K562 (cell line): ENCODE data around the gene PIRT. TPM values are rescaled to one million over a fixed set of nuclear protein-coding genes. Genes with fewer than 3 reads are reported as not detected.

Experiments used
- DDX20 ChIP-seq: fragments of 450-650 bp; IDR thresholded peaks from 2 replicates; pipeline ENCODE4 v1.6.1; 2016; ENCODE audit warnings: missing genetic modification characterization, low read depth, mild to moderate bottlenecking, missing compliant biosample characterization, moderate library complexity
- HINFP ChIP-seq: fragments of 450-650 bp; conservative IDR thresholded peaks from 2 replicates; pipeline ENCODE4 v1.6.1; 2016; ENCODE audit warnings: missing genetic modification characterization, low read depth, mild to moderate bottlenecking, control low read depth, missing compliant biosample characterization
- SLC30A9 ChIP-seq: fragments of 250-450 bp; sonication (Bioruptor Pico); IDR thresholded peaks from 2 replicates; pipeline ENCODE4 v1.8.0; 2022; ENCODE audit warnings: mild to moderate bottlenecking, moderate library complexity
- ZFP1 ChIP-seq: fragments of 450-650 bp; formaldehyde crosslinking; IDR thresholded peaks from 2 replicates; pipeline ENCODE4 v1.4.0; 2020; ENCODE audit warnings: mild to moderate bottlenecking, mixed read lengths
- ZNF561 ChIP-seq: fragments of 450-650 bp; formaldehyde crosslinking; conservative IDR thresholded peaks from 2 replicates; pipeline ENCODE4 v1.4.0; 2020; ENCODE audit warnings: mild to moderate bottlenecking, moderate library complexity
- polyA plus RNA-seq, 8 experiments: library from polyadenylated mRNA; depleted of rRNA in 4 of 8; stranded (reverse) in 5 of 8; unstranded in 3 of 8; fragments of >200 nt; fragmentation: Nextera tagmentation in 2 of 8; fragmentation: Illumina TruSeq in 1 of 8; extraction: Ambion mirVana in 2 of 8; extraction: Trizol in 1 of 8; gene quantifications; 2 replicates each; pipeline versions ENCODE4 v1.2.1 to v1.2.3, GENCODE V29; 2011 to 2014; ENCODE audit warnings: inconsistent platforms in 1 of 8, missing spikeins in 1 of 8
- total RNA-seq, 7 experiments: library from RNA; depleted of rRNA in 6 of 7; stranded (reverse); fragments of >200 nt in 6 of 7; fragmentation: Illumina TruSeq in 2 of 7; extraction: Trizol in 2 of 7; gene quantifications; 2 replicates each; pipeline versions ENCODE4 v1.2.1 to v1.2.3, GENCODE V29; 2011 to 2021; ENCODE audit warnings: low replicate concordance in 1 of 7
- TF ChIP-seq, protein P1 (sequence below): fragments of 450-650 bp; IDR thresholded peaks from 2 replicates; pipeline ENCODE4 v1.7.1; 2018; ENCODE audit warnings: mild to moderate bottlenecking, low read depth; ENCODE audit not compliant: partially characterized antibody
- TF ChIP-seq, protein P2 (sequence below): fragments of 450-650 bp; IDR thresholded peaks from 2 replicates; pipeline ENCODE4 v1.6.1; 2016; ENCODE audit warnings: low read depth, mild to moderate bottlenecking, moderate library complexity

Gene PIRT
- total and polyA plus RNA-seq, 9 of the 15 experiments (the other 6 are each of a cell fraction or from before 2014, with no cell fraction given): not detected

GRCh38 chr17:10802496-10803284 lies 35.2 kb downstream of the PIRT start (continued):
- no peak for TF ChIP-seq DDX20 (tag)
- no peak for TF ChIP-seq HINFP (tag)
- TF ChIP-seq, protein P1, sequence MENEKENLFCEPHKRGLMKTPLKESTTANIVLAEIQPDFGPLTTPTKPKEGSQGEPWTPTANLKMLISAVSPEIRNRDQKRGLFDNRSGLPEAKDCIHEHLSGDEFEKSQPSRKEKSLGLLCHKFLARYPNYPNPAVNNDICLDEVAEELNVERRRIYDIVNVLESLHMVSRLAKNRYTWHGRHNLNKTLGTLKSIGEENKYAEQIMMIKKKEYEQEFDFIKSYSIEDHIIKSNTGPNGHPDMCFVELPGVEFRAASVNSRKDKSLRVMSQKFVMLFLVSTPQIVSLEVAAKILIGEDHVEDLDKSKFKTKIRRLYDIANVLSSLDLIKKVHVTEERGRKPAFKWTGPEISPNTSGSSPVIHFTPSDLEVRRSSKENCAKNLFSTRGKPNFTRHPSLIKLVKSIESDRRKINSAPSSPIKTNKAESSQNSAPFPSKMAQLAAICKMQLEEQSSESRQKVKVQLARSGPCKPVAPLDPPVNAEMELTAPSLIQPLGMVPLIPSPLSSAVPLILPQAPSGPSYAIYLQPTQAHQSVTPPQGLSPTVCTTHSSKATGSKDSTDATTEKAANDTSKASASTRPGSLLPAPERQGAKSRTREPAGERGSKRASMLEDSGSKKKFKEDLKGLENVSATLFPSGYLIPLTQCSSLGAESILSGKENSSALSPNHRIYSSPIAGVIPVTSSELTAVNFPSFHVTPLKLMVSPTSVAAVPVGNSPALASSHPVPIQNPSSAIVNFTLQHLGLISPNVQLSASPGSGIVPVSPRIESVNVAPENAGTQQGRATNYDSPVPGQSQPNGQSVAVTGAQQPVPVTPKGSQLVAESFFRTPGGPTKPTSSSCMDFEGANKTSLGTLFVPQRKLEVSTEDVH: no peak
- TF ChIP-seq ZNF561 (CRISPR knock-in tag): no peak
- TF ChIP-seq, protein P2, sequence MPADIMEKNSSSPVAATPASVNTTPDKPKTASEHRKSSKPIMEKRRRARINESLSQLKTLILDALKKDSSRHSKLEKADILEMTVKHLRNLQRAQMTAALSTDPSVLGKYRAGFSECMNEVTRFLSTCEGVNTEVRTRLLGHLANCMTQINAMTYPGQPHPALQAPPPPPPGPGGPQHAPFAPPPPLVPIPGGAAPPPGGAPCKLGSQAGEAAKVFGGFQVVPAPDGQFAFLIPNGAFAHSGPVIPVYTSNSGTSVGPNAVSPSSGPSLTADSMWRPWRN: no peak
- no peak for TF ChIP-seq ZFP1 (CRISPR knock-in tag)
- no peak for TF ChIP-seq SLC30A9 (CRISPR knock-in tag)
